ENCODE data around the gene TGM4.

Gene TGM4

DNA sequence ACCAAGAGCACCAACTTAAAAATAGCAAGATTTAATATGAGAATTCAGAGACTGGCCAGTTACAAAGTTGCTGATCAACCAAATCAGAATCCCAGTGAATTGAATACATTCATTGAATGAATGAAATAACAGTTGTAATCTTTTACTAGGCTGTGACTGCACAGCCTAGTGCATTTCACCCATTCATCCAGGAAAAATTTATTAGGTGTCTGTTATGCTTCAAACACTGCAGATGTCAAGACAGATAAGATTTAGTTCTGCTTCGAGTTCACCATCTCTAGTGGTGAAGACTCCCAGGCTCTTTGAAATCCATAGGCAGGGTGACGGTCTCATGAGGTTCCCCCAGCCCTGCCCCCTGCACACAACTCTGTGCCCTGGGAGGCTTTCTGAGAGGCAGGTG, 28.9 kb downstream of the TGM4 start:
- TF ChIP-seq, protein P1, sequence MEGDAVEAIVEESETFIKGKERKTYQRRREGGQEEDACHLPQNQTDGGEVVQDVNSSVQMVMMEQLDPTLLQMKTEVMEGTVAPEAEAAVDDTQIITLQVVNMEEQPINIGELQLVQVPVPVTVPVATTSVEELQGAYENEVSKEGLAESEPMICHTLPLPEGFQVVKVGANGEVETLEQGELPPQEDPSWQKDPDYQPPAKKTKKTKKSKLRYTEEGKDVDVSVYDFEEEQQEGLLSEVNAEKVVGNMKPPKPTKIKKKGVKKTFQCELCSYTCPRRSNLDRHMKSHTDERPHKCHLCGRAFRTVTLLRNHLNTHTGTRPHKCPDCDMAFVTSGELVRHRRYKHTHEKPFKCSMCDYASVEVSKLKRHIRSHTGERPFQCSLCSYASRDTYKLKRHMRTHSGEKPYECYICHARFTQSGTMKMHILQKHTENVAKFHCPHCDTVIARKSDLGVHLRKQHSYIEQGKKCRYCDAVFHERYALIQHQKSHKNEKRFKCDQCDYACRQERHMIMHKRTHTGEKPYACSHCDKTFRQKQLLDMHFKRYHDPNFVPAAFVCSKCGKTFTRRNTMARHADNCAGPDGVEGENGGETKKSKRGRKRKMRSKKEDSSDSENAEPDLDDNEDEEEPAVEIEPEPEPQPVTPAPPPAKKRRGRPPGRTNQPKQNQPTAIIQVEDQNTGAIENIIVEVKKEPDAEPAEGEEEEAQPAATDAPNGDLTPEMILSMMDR (IDR thresholded peaks at IDR 0.05; ENCODE audit: borderline replicate concordance, insufficient read depth, low read depth, low read length): no peak
- no peak overlapping the region for H3K4me3 ChIP-seq (ENCODE audit: low read depth, low read length)

DNA sequence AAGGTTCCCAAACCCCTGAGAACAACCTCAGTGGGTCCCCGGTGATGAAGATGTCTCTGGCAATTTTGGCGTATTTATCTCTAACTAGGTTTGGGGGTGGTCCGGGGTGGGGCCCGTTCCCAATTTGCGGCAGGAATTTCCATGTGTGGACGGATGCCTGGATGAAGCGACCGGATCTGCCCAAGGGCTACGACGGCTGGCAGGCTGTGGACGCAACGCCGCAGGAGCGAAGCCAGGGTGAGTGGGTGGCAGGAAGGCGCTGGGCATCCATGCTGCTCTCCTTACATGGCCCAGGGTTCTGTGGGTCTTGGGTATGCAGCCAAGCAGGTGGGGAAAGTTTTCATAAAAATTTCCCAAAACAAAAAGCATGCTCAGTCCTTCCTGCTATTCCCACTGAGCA, 29.3 kb downstream of the TGM4 start:
- TF ChIP-seq, protein P1 (IDR thresholded peaks at IDR 0.05; ENCODE audit: borderline replicate concordance, insufficient read depth, low read depth, low read length): no peak
- H3K4me3 ChIP-seq (ENCODE audit: low read depth, low read length): no peak overlapping the region

DNA sequence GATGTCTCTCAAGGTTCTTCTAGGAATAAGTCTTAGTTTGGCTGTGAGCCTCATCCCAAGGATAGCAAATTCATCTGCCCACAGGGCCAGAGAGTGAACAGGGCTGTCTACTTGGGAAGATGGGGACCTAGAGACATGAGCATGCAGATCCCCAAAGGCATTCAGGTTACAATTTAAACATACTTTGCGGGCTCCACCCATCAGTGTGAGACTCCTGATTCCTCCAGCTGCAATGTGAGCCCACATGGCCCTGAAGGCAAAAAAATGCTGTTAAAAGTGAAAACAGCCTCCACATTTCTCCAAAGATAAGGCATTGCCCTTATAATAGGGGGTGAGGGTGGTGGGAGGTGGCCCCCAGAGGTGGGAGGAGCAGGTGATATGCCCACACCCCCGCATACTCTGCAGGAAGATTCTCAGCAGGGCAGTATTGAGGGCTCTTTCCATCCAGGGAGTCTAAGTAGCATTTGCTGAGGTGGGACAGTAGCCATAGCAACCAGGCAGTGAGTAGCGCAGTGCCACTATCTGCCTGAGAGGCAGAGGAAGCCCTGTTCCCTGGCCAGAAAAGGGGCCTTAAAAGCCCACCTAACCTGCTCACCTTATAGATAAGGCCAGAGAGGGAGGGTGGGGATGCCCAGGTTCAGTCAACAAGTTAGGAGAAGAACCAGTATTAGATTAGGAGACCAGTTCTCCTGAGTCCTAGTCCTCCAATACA, 31.2 kb downstream of the TGM4 start:
- TF ChIP-seq, protein P1 (IDR thresholded peaks at IDR 0.05; ENCODE audit: borderline replicate concordance, insufficient read depth, low read depth, low read length): no peak
- no peak overlapping the region for H3K4me3 ChIP-seq (ENCODE audit: low read depth, low read length)

DNA sequence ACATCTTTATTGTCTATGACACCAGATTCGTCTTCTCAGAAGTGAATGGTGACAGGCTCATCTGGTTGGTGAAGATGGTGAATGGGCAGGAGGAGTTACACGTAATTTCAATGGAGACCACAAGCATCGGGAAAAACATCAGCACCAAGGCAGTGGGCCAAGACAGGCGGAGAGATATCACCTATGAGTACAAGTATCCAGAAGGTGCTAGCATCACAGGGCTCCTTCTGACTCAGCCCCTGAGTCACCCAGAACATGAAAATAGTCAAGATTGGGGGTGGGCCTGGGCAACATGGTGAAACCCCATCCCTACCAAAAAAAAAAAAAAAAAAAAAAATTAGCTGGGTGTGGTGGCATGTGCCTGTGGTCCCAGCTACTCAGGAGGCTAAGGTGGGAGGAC, 32.6 kb downstream of the TGM4 start:
- TF ChIP-seq, protein P1 (IDR thresholded peaks at IDR 0.05; ENCODE audit: borderline replicate concordance, insufficient read depth, low read depth, low read length): no peak
- H3K4me3 ChIP-seq (ENCODE audit: low read depth, low read length): no peak overlapping the region

DNA sequence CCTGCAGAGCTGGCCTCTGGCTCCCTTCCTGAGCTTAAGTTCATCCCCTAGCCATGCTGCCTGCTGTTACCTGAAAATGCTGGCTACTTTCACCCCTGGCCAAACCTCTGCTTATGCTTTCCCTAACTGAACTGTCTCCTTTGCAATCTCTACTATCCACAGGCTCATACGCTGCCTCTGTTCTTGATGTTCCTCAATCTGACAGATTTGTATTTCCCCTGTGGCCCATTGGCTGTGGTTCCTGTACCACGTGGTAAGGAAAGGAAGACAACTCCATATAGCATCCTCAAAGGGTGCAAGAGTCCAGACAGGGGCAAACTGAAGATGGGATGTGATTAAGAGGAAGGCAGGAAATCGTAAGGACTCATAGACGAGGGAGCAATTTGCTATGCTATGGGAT, 33.2 kb downstream of the TGM4 start:
- no peak overlapping the region for H3K4me3 ChIP-seq (ENCODE audit: low read depth, low read length)
- TF ChIP-seq, protein P1 (IDR thresholded peaks at IDR 0.05; ENCODE audit: borderline replicate concordance, insufficient read depth, low read depth, low read length): no peak

DNA sequence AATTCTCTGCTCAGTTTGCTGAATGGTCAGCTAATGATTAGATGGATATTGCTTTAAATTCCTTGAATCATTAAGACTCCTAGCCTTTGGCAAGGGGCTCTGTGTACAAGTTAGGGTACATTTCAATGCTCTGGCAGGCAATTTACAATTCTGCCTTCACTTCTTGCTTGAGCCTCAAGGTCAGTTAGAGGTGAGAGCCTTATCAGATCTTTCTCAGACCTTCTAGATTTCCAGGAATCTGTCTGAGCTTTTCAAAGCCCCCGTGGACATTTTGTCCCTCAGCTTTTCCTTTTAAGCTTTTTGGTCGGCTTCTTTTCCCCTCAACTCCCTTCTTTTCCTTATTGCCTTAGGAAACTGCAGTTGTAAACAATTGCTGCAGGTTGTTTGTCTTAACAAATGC, 34.7 kb downstream of the TGM4 start:
- no peak overlapping the region for H3K4me3 ChIP-seq (ENCODE audit: low read depth, low read length)
- TF ChIP-seq, protein P1 (IDR thresholded peaks at IDR 0.05; ENCODE audit: borderline replicate concordance, insufficient read depth, low read depth, low read length): no peak

DNA sequence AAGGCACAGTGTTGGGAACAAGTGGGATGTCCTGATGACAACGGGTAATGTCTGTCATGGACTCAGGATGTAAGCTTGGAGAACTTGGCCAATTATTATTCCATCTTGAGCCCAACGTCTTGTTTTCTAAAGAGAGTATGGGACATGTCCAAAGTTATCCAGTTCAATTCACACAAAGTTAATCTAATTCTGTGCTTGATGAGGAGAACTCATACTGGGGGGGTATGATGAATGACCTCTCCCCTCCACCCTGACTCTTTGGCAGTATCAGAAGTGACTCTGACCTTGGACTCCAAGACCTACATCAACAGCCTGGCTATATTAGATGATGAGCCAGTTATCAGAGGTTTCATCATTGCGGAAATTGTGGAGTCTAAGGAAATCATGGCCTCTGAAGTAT, 36.3 kb downstream of the TGM4 start:
- TF ChIP-seq, protein P1 (IDR thresholded peaks at IDR 0.05; ENCODE audit: borderline replicate concordance, insufficient read depth, low read depth, low read length): no peak
- no peak overlapping the region for H3K4me3 ChIP-seq (ENCODE audit: low read depth, low read length)

Data from GM12875 (cell line).